Neural cell (in vitro differentiated cells): Measurements from ENCODE around the gene REEP1. TPM values are rescaled to one million over a fixed set of nuclear protein-coding genes. Genes with fewer than 3 reads are reported as not detected.

ENCODE experiments used
- H2AFZ ChIP-seq: fragments of 200-600, 300-800 bp; sonication (generic), shearing (Covaris generic); 2 replicates; pipeline ENCODE4 v1.6.0; 2014; ENCODE audit warnings: low read depth, mild to moderate bottlenecking, antibody characterized with exemption, low read length, moderate library complexity
- H3F3A ChIP-seq: fragments of 200-600 bp; shearing (Covaris generic); 2 replicates; pipeline ENCODE4 v1.6.1; 2016; ENCODE audit warnings: mild to moderate bottlenecking, moderate library complexity, mixed read lengths, antibody characterized with exemption, low read length; ENCODE audit not compliant: insufficient read depth, poor library complexity, severe bottlenecking
- H3K27ac ChIP-seq: fragments of 200-600, 300-800 bp; sonication (generic), shearing (Covaris generic); 2 replicates; pipeline ENCODE4 v1.5.1; 2014; ENCODE audit warnings: mild to moderate bottlenecking, low read length, moderate library complexity
- H3K27me3 ChIP-seq: fragments of 300-800, 200-600 bp; sonication (generic), shearing (Covaris generic); 2 replicates; pipeline ENCODE4 v1.6.0; 2014; ENCODE audit warnings: mild to moderate bottlenecking, low read depth, low read length, moderate library complexity; ENCODE audit not compliant: insufficient read depth
- H3K36me3 ChIP-seq: fragments of 300-800, 200-600 bp; sonication (generic), shearing (Covaris generic); 2 replicates; pipeline ENCODE4 v1.5.1; 2014; ENCODE audit warnings: mild to moderate bottlenecking, antibody characterized with exemption, low read length, moderate library complexity; ENCODE audit not compliant: insufficient read depth
- H3K4me2 ChIP-seq: fragments of 300-800, 200-600 bp; sonication (generic), shearing (Covaris generic); 2 replicates; pipeline ENCODE4 v1.6.0; 2014; ENCODE audit warnings: mild to moderate bottlenecking, low read length
- H3K4me3 ChIP-seq: fragments of 300-800, 200-600 bp; sonication (generic), shearing (Covaris generic); 2 replicates; pipeline ENCODE4 v1.5.1; 2014; ENCODE audit warnings: mild to moderate bottlenecking, low read length, moderate library complexity
- H3K79me2 ChIP-seq: fragments of 200-600 bp; shearing (Covaris generic); replicated peaks from 2 replicates; pipeline ENCODE4 v1.6.0; 2014; ENCODE audit warnings: mild to moderate bottlenecking, low read length, moderate library complexity; ENCODE audit not compliant: insufficient read depth
- H3K9ac ChIP-seq: fragments of 300-800, 200-600 bp; sonication (generic), shearing (Covaris generic); 2 replicates; pipeline ENCODE4 v1.6.1; 2016; ENCODE audit warnings: mild to moderate bottlenecking, low read length, mixed read lengths
- H3K9me2 ChIP-seq: fragments of 200-600 bp; shearing (Covaris generic); 2 replicates; pipeline ENCODE4 v1.6.1; 2016; ENCODE audit warnings: mild to moderate bottlenecking, low read length, mixed read lengths; ENCODE audit not compliant: insufficient read depth
- H3K9me3 ChIP-seq: fragments of 200-600, 300-800 bp; sonication (generic), shearing (Covaris generic); 2 replicates; pipeline ENCODE4 v1.6.1; 2016; ENCODE audit warnings: mild to moderate bottlenecking, mixed run types, low read length, moderate library complexity, mixed read lengths
- H4K20me1 ChIP-seq: fragments of 200-600 bp; shearing (Covaris generic); 2 replicates; pipeline ENCODE4 v1.6.1; 2016; ENCODE audit warnings: mild to moderate bottlenecking, mixed run types; ENCODE audit not compliant: insufficient read depth
- EP300 ChIP-seq: fragments of 450-650 bp; conservative IDR thresholded peaks from 2 replicates; pipeline ENCODE4 v1.6.1; 2014; ENCODE audit warnings: antibody characterized with exemption, mild to moderate bottlenecking, moderate library complexity; ENCODE audit not compliant: poor library complexity, severe bottlenecking
- EZH2 ChIP-seq: fragments of 200-600, 300-800 bp; shearing (Covaris generic), sonication (generic); IDR thresholded peaks from 2 replicates; pipeline ENCODE4 v1.6.1; 2014; ENCODE audit warnings: antibody characterized with exemption, low read length, borderline replicate concordance, mild to moderate bottlenecking; ENCODE audit not compliant: insufficient read depth, poor library complexity, severe bottlenecking
- MXI1 ChIP-seq: fragments of 450-650 bp; conservative IDR thresholded peaks from 2 replicates; pipeline ENCODE4 v1.6.1; 2014; ENCODE audit warnings: antibody characterized with exemption, mild to moderate bottlenecking; ENCODE audit not compliant: poor library complexity, severe bottlenecking
- POLR2AphosphoS5 ChIP-seq: IDR thresholded peaks from 2 replicates; pipeline ENCODE4 v1.6.1; 2012
- RAD21 ChIP-seq: fragments of 450-650 bp; conservative IDR thresholded peaks from 2 replicates; pipeline ENCODE4 v1.6.1; 2014; ENCODE audit warnings: antibody characterized with exemption, mild to moderate bottlenecking, moderate library complexity
- SMC3 ChIP-seq: fragments of 450-650 bp; conservative IDR thresholded peaks from 2 replicates; pipeline ENCODE4 v1.6.1; 2014; ENCODE audit warnings: antibody characterized with exemption, mild to moderate bottlenecking, moderate library complexity; ENCODE audit not compliant: poor library complexity
- TAF1 ChIP-seq: IDR thresholded peaks from 2 replicates; pipeline ENCODE4 v1.6.1; 2012; ENCODE audit warnings: low read depth
- polyA plus RNA-seq: library from polyadenylated mRNA; depleted of rRNA; stranded (reverse); fragments of >200 nt; gene quantifications from 2 replicates; pipeline ENCODE4 v1.2.3, GENCODE V29; 2014
- TF ChIP-seq, protein P1 (sequence below): IDR thresholded peaks from 2 replicates; pipeline ENCODE4 v1.6.1; 2012; ENCODE audit warnings: borderline replicate concordance
- TF ChIP-seq, protein P2 (sequence below): fragments of 450-650 bp; IDR thresholded peaks from 2 replicates; pipeline ENCODE4 v1.5.1; 2014; ENCODE audit warnings: antibody characterized with exemption, mild to moderate bottlenecking, moderate library complexity; ENCODE audit not compliant: poor library complexity, severe bottlenecking

Gene REEP1
- polyA plus RNA-seq, 1 donor from 2014 or later: 121 TPM

DNA sequence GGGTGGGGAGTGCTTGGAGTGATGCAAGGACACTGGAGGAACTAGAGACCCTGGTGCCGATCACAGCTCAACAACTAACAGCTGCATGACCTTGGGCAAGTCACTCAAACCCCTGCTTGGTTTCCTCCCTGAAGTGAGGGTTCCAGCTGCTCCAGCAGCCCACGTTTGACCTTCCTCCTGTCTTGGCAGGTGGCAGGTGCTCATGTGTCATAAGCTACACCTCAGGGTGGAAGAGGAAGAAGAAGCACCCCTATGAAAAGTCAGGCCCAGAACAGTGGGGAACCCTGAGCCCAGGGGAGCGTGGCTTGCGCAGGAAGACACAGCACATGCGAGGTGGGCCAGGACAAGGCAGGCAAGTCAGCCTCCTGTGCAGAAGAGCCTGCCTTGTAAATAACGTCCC lies 95.8 kb downstream of the REEP1 start:
- Histone ChIP-seq H3F3A (no peaks in the 10 kb centered on the region), H3K4me3 (no peak overlapping the region), H3K36me3 (peaks cover 9% of the 10 kb centered on the region), H3K4me2 (no peak overlapping the region), H2AFZ (no peak overlapping the region), H3K27ac (no peak overlapping the region), H3K9me3 (no peaks in the 10 kb centered on the region), H3K9me2 (no peaks in the 10 kb centered on the region), H3K9ac (no peak overlapping the region), H3K27me3 (no peaks in the 10 kb centered on the region), H3K79me2 (no peaks in the 10 kb centered on the region), H4K20me1 (no peaks in the 10 kb centered on the region)
- TF ChIP-seq, protein P1, sequence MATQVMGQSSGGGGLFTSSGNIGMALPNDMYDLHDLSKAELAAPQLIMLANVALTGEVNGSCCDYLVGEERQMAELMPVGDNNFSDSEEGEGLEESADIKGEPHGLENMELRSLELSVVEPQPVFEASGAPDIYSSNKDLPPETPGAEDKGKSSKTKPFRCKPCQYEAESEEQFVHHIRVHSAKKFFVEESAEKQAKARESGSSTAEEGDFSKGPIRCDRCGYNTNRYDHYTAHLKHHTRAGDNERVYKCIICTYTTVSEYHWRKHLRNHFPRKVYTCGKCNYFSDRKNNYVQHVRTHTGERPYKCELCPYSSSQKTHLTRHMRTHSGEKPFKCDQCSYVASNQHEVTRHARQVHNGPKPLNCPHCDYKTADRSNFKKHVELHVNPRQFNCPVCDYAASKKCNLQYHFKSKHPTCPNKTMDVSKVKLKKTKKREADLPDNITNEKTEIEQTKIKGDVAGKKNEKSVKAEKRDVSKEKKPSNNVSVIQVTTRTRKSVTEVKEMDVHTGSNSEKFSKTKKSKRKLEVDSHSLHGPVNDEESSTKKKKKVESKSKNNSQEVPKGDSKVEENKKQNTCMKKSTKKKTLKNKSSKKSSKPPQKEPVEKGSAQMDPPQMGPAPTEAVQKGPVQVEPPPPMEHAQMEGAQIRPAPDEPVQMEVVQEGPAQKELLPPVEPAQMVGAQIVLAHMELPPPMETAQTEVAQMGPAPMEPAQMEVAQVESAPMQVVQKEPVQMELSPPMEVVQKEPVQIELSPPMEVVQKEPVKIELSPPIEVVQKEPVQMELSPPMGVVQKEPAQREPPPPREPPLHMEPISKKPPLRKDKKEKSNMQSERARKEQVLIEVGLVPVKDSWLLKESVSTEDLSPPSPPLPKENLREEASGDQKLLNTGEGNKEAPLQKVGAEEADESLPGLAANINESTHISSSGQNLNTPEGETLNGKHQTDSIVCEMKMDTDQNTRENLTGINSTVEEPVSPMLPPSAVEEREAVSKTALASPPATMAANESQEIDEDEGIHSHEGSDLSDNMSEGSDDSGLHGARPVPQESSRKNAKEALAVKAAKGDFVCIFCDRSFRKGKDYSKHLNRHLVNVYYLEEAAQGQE: no peak
- TF ChIP-seq, protein P2, sequence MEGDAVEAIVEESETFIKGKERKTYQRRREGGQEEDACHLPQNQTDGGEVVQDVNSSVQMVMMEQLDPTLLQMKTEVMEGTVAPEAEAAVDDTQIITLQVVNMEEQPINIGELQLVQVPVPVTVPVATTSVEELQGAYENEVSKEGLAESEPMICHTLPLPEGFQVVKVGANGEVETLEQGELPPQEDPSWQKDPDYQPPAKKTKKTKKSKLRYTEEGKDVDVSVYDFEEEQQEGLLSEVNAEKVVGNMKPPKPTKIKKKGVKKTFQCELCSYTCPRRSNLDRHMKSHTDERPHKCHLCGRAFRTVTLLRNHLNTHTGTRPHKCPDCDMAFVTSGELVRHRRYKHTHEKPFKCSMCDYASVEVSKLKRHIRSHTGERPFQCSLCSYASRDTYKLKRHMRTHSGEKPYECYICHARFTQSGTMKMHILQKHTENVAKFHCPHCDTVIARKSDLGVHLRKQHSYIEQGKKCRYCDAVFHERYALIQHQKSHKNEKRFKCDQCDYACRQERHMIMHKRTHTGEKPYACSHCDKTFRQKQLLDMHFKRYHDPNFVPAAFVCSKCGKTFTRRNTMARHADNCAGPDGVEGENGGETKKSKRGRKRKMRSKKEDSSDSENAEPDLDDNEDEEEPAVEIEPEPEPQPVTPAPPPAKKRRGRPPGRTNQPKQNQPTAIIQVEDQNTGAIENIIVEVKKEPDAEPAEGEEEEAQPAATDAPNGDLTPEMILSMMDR: no peak
- TF ChIP-seq EP300 (no peak), POLR2AphosphoS5 (no peak), SMC3 (no peak), TAF1 (no peak), EZH2 (no peak)

DNA sequence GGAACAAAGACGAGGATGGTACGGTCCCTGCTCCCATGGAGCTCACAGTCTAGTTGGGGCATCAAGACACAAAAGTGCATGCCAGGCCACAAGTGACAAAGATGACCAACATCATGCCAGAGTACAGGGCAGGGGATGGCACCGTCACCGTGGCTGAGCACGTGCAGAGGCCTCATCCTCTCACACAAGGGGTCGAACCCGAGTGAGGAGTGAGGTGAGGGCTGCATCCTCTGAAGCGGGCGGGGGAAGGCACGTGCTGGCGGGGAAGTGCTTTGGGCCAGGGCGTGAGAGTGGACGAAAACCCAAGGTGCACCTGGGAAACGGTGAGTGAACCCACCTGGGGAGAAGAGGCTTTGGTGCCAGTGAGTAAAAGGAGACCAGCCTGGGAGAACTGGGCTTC lies 97.2 kb downstream of the REEP1 start:
- Histone ChIP-seq H3K79me2 (no peaks in the 10 kb centered on the region), H3F3A (no peaks in the 10 kb centered on the region), H3K9me2 (no peaks in the 10 kb centered on the region), H3K27me3 (no peaks in the 10 kb centered on the region), H2AFZ (no peak overlapping the region), H3K9ac (no peak overlapping the region), H4K20me1 (no peaks in the 10 kb centered on the region), H3K36me3 (peaks cover 5% of the 10 kb centered on the region), H3K27ac (no peak overlapping the region), H3K4me2 (no peak overlapping the region), H3K4me3 (no peak overlapping the region), H3K9me3 (no peaks in the 10 kb centered on the region)
- TF ChIP-seq MXI1 (no peak), POLR2AphosphoS5 (no peak), EP300 (no peak), RAD21 (no peak), EZH2 (no peak), TAF1 (no peak), SMC3 (no peak)
- TF ChIP-seq, protein P2: no peak
- TF ChIP-seq, protein P1: no peak
